ENCODE results near the gene ZNF625. TPM values are rescaled to one million over a fixed set of nuclear protein-coding genes. Genes with fewer than 3 reads are reported as not detected.

ZNF625 gene
- total RNA-seq, 1 donor from 2014 or later: 8.1 TPM

DNA sequence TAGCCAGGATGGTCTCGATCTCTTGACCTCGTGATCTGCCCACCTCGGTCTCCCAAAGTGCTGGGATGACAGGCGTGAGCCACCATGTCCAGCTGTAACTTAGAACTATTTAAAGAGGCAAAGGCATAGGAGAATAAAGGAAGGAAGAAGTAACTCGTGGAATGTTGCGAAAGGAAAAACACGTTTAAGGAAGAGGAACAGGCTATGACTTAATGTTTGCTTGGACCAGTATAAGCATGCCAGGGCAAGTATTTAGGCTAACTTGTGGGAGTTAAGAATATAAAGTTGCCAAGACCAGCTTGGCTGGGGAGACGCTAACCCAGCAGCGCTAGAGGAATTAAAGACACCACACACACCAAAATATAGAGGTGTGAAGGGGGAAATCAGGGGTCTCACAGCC is 58.5 kb downstream of the ZNF625 start:
- Mint-ChIP-seq H3K9me3 (no peaks in the 10 kb centered on the region), H3K27me3 (peaks cover 3% of the 10 kb centered on the region), H3K36me3 (ENCODE audit: low read depth) (no peaks in the 10 kb centered on the region), H3K4me3 (no peak overlapping the region), H3K4me1 (peaks cover 7% of the 10 kb centered on the region), H3K27ac (no peak overlapping the region)
- ChIA-PET CTCF (no interaction called here), POLR2A (no interaction called here)
- intact Hi-C loops (cut with micrococcal nuclease): no loop called here
- TF ChIP-seq, protein P1, sequence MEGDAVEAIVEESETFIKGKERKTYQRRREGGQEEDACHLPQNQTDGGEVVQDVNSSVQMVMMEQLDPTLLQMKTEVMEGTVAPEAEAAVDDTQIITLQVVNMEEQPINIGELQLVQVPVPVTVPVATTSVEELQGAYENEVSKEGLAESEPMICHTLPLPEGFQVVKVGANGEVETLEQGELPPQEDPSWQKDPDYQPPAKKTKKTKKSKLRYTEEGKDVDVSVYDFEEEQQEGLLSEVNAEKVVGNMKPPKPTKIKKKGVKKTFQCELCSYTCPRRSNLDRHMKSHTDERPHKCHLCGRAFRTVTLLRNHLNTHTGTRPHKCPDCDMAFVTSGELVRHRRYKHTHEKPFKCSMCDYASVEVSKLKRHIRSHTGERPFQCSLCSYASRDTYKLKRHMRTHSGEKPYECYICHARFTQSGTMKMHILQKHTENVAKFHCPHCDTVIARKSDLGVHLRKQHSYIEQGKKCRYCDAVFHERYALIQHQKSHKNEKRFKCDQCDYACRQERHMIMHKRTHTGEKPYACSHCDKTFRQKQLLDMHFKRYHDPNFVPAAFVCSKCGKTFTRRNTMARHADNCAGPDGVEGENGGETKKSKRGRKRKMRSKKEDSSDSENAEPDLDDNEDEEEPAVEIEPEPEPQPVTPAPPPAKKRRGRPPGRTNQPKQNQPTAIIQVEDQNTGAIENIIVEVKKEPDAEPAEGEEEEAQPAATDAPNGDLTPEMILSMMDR (IDR thresholded peaks at IDR 0.05): no peak
- ATAC-seq (ENCODE audit: low read depth): no peak
- DNase-seq: no peak

DNA sequence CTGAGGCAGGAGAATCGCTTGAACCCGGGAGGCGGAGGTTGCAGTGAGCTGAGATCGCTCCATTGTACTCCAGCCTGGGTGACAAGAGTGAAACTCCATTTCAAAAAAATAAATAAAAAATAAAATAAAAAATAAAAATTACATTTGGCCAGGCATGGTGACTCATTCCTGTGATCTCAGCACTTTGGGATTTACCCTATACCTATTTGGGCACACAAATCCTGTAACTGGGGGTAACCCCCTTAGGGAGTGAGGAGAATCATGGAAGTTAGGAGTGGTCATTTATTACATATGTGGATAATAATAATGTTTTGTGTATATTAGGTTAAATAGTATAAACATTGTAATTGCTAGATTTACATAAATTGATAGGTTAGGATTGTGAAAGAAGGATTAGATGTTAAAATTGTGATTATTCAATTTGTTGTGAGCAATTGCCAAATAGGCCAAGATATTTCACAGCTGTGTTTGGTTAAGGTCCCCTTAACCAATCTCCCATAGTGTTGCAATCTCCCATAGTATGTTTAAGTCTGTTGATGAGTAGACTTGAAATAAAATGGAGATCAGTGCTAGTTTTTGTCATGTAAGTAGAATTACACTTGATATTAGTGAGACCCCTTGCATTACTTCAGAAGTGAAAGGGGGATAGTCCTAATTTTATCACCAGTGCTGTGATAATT is 61.3 kb downstream of the ZNF625 start:
- Mint-ChIP-seq H3K27ac (no peak overlapping the region), H3K4me3 (no peak overlapping the region), H3K9me3 (no peaks in the 10 kb centered on the region), H3K4me1 (peaks cover 17% of the 10 kb centered on the region), H3K27me3 (peaks cover 3% of the 10 kb centered on the region), H3K36me3 (ENCODE audit: low read depth) (no peaks in the 10 kb centered on the region)
- CTCF ChIA-PET: no interaction called here
- ATAC-seq (ENCODE audit: low read depth): no peak
- TF ChIP-seq, protein P1 (IDR thresholded peaks at IDR 0.05): no peak
- POLR2A ChIA-PET: no interaction called here
- intact Hi-C loops (cut with micrococcal nuclease): no loop called here
- DNase-seq: no peak

Other genes starting within 250 kb of the ZNF625 start
- 24.5 and 33.1 TPM in 2 replicates for gene ZNF700, start 231.6 kb downstream of the ZNF625 start, total RNA-seq
- 9.8 and 10.0 TPM in 2 replicates for gene ZNF763, start 191.7 kb downstream of the ZNF625 start, total RNA-seq
- gene ZNF433, start 121.1 kb downstream of the ZNF625 start, total RNA-seq: 6.9 and 8.6 TPM in 2 replicates
- gene ZNF878, start 103.8 kb downstream of the ZNF625 start, total RNA-seq: 1.2 and 1.6 TPM in 2 replicates
- 24.8 and 27.7 TPM in 2 replicates for gene ZNF844, start 92.0 kb downstream of the ZNF625 start, total RNA-seq
- 4.2 and 8.5 TPM in 2 replicates for gene ZNF20, start 16.4 kb downstream of the ZNF625 start, total RNA-seq
- gene ZNF136, start 6.4 kb upstream of the ZNF625 start, total RNA-seq: 20.4 and 24.6 TPM in 2 replicates
- gene ZNF44, start 138.1 kb upstream of the ZNF625 start, total RNA-seq: 20.6 and 26.4 TPM in 2 replicates
- 3.6 and 3.7 TPM in 2 replicates for gene ZNF563, start 176.9 kb upstream of the ZNF625 start, total RNA-seq
- gene ZNF442, start 208.9 kb upstream of the ZNF625 start, total RNA-seq: 6.9 and 8.7 TPM in 2 replicates
- 6.8 and 6.9 TPM in 2 replicates for gene ZNF799, start 244.5 kb upstream of the ZNF625 start, total RNA-seq